HCT116 (cell line): ENCODE measurements around the gene CCL17. TPM values are rescaled to one million over a fixed set of nuclear protein-coding genes. Genes with fewer than 3 reads are reported as not detected.

ENCODE experiments used
- ATAC-seq: fragments of 200-7000 bp; cut with Tn5 transposase; 2 replicates; pipeline ENCODE4 v1.9.1; 2020; ENCODE audit warnings: mild to moderate bottlenecking, moderate library complexity
- BruUV-seq: library from RNA; stranded (reverse); fragments of 400-500 nt; replicated peaks from 2 replicates; lab custom pipeline; 2021; lab: Mats Ljungman, UMichigan
- CTCF ChIA-PET: fragments of 300-600 bp; sonication (Branson Sonifier 250); formaldehyde crosslinking; loops from one replicate; lab custom pipeline; 2021; ENCODE audit warnings: antibody characterized with exemption; lab: Charles Lee
- POLR2A ChIA-PET: fragments of 300-600, 350-600 bp; sonication (Branson Sonifier 250); formaldehyde crosslinking; loops from one replicate; lab custom pipeline; 2021; ENCODE audit warnings: antibody characterized with exemption; lab: Charles Lee
- RAD21 ChIA-PET, 2 experiments: fragments of 300-600 bp; sonication (Branson Sonifier 250); formaldehyde crosslinking; loops; one replicate each; lab custom pipeline; 2023; ENCODE audit warnings: low total read pairs in 2 of 2; ENCODE audit not compliant: uncharacterized antibody in 2 of 2, unreplicated experiment in 2 of 2, low non-redundant PET in 1 of 2; lab: Charles Lee
- DNase-seq: peaks from one replicate; pipeline ENCODE4 v3.0.0-alpha.2; 2010; ENCODE audit warnings: low read depth, low spot score
- H2AFZ ChIP-seq: fragments of 200-600 bp; shearing (Covaris generic), sonication (generic); 2 replicates; pipeline ENCODE4 v1.6.1; 2017; ENCODE audit warnings: low read depth, mixed run types, mixed read lengths, antibody characterized with exemption, low read length; ENCODE audit not compliant: poor library complexity, severe bottlenecking
- H3K27ac ChIP-seq: 2 replicates; pipeline ENCODE4 v1.5.1; 2012; ENCODE audit warnings: low read depth, low read length
- H3K27me3 ChIP-seq: fragments of 200-600 bp; sonication (generic); 2 replicates; pipeline ENCODE4 v1.6.1; 2016; ENCODE audit warnings: mixed run types, low read length, mixed read lengths; ENCODE audit not compliant: insufficient read depth
- H3K36me3 ChIP-seq, 2 experiments: fragments of 200-500 bp in 1 of 2; fragments of 200-600 bp in 1 of 2; sonication (Bioruptor generic) in 1 of 2; sonication (generic) in 1 of 2; 2 replicates each; pipeline versions ENCODE4 v1.5.1 to v1.6.1; 2014 to 2016; ENCODE audit warnings: low read length in 2 of 2, inconsistent platforms in 1 of 2, mixed read lengths in 1 of 2, mixed run types in 1 of 2; ENCODE audit not compliant: insufficient read depth in 2 of 2, control insufficient read depth in 1 of 2
- H3K4me1 ChIP-seq, 2 experiments: fragments of 200-600 bp in 1 of 2; sonication (generic) in 1 of 2; 2 replicates each; pipeline versions ENCODE4 v1.5.1 to v1.6.1; 2012 to 2017; ENCODE audit warnings: low read length in 2 of 2, inconsistent platforms in 1 of 2, mild to moderate bottlenecking in 1 of 2, mixed read lengths in 1 of 2, mixed run types in 1 of 2, moderate library complexity in 1 of 2; ENCODE audit not compliant: insufficient read depth in 2 of 2, control insufficient read depth in 1 of 2
- H3K4me2 ChIP-seq: fragments of 200-600 bp; sonication (generic); 2 replicates; pipeline ENCODE4 v1.6.1; 2017; ENCODE audit warnings: mixed run types, low read length, mixed read lengths
- H3K4me3 ChIP-seq, 2 experiments: fragments of 200-600 bp in 1 of 2; sonication (generic) in 1 of 2; replicated peaks in 1 of 2; 2 replicates each; pipeline ENCODE4 v1.5.1; 2011 to 2016; ENCODE audit warnings: low read length in 2 of 2, control low read depth in 1 of 2, low read depth in 1 of 2, mild to moderate bottlenecking in 1 of 2, mixed read lengths in 1 of 2, mixed run types in 1 of 2
- H3K79me2 ChIP-seq: fragments of 200-600 bp; sonication (generic); 2 replicates; pipeline ENCODE4 v1.6.1; 2017; ENCODE audit warnings: mild to moderate bottlenecking, mixed run types, low read length, moderate library complexity, mixed read lengths; ENCODE audit not compliant: insufficient read depth
- H3K9ac ChIP-seq: fragments of 200-600 bp; sonication (generic); 2 replicates; pipeline ENCODE4 v1.6.1; 2016; ENCODE audit warnings: low read length, mixed read lengths
- H3K9me2 ChIP-seq: fragments of 200-600 bp; sonication (generic), shearing (Covaris generic); 2 replicates; pipeline ENCODE4 v1.6.1; 2017; ENCODE audit warnings: mixed run types, mild to moderate bottlenecking, moderate library complexity; ENCODE audit not compliant: insufficient read depth
- H3K9me3 ChIP-seq, 2 experiments: fragments of 200-500 bp in 1 of 2; fragments of 200-600 bp in 1 of 2; sonication (Bioruptor generic) in 1 of 2; sonication (generic) in 1 of 2; 2 replicates each; pipeline ENCODE4 v1.6.1; 2014 to 2017; ENCODE audit warnings: low read length in 2 of 2, mixed read lengths in 2 of 2, inconsistent platforms in 1 of 2, low read depth in 1 of 2, mild to moderate bottlenecking in 1 of 2, mixed run types in 1 of 2, moderate library complexity in 1 of 2; ENCODE audit not compliant: control insufficient read depth in 1 of 2, insufficient read depth in 1 of 2
- H4K20me1 ChIP-seq: fragments of 200-600 bp; sonication (generic), shearing (Covaris generic); 2 replicates; pipeline ENCODE4 v1.6.1; 2017; ENCODE audit warnings: mixed run types, mild to moderate bottlenecking, moderate library complexity; ENCODE audit not compliant: insufficient read depth
- ATF3 ChIP-seq: IDR thresholded peaks from 2 replicates; pipeline ENCODE4 v1.6.1; 2012
- CBX3 ChIP-seq: IDR thresholded peaks from 2 replicates; pipeline ENCODE4 v1.6.1; 2012; ENCODE audit warnings: low read depth
- CEBPB ChIP-seq: IDR thresholded peaks from 2 replicates; pipeline ENCODE4 v1.6.1; 2012; ENCODE audit warnings: low read depth
- CTCF ChIP-seq, 3 experiments: fragments of 200-600 bp in 1 of 3; sonication (generic) in 1 of 3; IDR thresholded peaks in 2 of 3; conservative IDR thresholded peaks in 1 of 3; 2 replicates each; pipeline ENCODE4 v1.5.1; 2012 to 2017; ENCODE audit warnings: low read depth in 2 of 3, low read length in 2 of 3, antibody characterized with exemption in 1 of 3, borderline replicate concordance in 1 of 3, control low read depth in 1 of 3, mild to moderate bottlenecking in 1 of 3, mixed read lengths in 1 of 3, mixed run types in 1 of 3, moderate library complexity in 1 of 3; ENCODE audit not compliant: insufficient read depth in 1 of 3
- ELF1 ChIP-seq: IDR thresholded peaks from 2 replicates; pipeline ENCODE4 v1.6.1; 2012; ENCODE audit warnings: low read depth, borderline replicate concordance
- FOSL1 ChIP-seq: IDR thresholded peaks from 2 replicates; pipeline ENCODE4 v1.6.1; 2012; ENCODE audit warnings: low read depth
- MAX ChIP-seq: IDR thresholded peaks from 2 replicates; pipeline ENCODE4 v1.6.1; 2012
- REST ChIP-seq: IDR thresholded peaks from 2 replicates; pipeline ENCODE4 v1.6.1; 2012; ENCODE audit warnings: low read depth
- SIN3A ChIP-seq: IDR thresholded peaks from 2 replicates; pipeline ENCODE4 v1.6.1; 2012; ENCODE audit warnings: low read depth
- SRF ChIP-seq: IDR thresholded peaks from 2 replicates; pipeline ENCODE4 v1.6.1; 2012; ENCODE audit warnings: low read depth
- YY1 ChIP-seq: IDR thresholded peaks from 2 replicates; pipeline ENCODE4 v1.6.1; 2011; ENCODE audit warnings: low read length, low read depth, moderate library complexity, mild to moderate bottlenecking; ENCODE audit not compliant: insufficient replicate concordance; ENCODE audit errors: extremely low read depth
- ZFX ChIP-seq: fragments of 450-650 bp; IDR thresholded peaks from 2 replicates; pipeline ENCODE4 v1.6.1; 2017
- ZNF274 ChIP-seq: fragments of 200-500 bp; sonication (Bioruptor generic); IDR thresholded peaks from 2 replicates; pipeline ENCODE4 v1.6.1; 2014; ENCODE audit warnings: mild to moderate bottlenecking, low read depth, low read length, inconsistent platforms
- intact Hi-C: fragments of 100-400 bp; cut with micrococcal nuclease; formaldehyde crosslinking; loops from 2 replicates; pipeline ENCODE4 v1.10.0; 2022
- total RNA-seq: library from RNA; stranded (reverse); gene quantifications from one replicate; pipeline ENCODE4 v1.2.1, GENCODE V29; 2021; ENCODE audit not compliant: unreplicated experiment

The CCL17 gene
- total RNA-seq, 1 experiment from 2014 or later: not detected

- no peaks in the 10 kb centered on the region for H3K79me2 ChIP-seq
- H3K4me3 ChIP-seq: no peak overlapping the region
- H3K27me3 ChIP-seq: no peaks in the 10 kb centered on the region
- no peaks in the 10 kb centered on the region for H3K9me3 ChIP-seq
- H2AFZ ChIP-seq: no peak overlapping the region
- H3K27ac ChIP-seq: no peak overlapping the region
- CTCF ChIA-PET: no interaction called here
- no peak overlapping the region for H3K4me2 ChIP-seq
- no peak for DNase-seq
- H3K4me1 ChIP-seq: peaks cover 13 to 23% of the 10 kb centered on the region in 2 experiments; a peak in 3 of 4 replicates
- TF ChIP-seq SIN3A: no peak
- TF ChIP-seq SRF: no peak
- no peak for TF ChIP-seq MAX
- TF ChIP-seq FOSL1: no peak
- no peak for TF ChIP-seq CTCF (IDR thresholded peaks at IDR 0.05 in 2 of 3, conservative IDR thresholded peaks at IDR 0.05 in 1 of 3; ENCODE audit: borderline replicate concordance in 1 of 3, insufficient read depth in 1 of 3, low read depth in 2 of 3, low read length in 2 of 3)
- no peak for TF ChIP-seq ZNF274
- no peak for TF ChIP-seq ATF3
- no peak for TF ChIP-seq ZFX
- TF ChIP-seq REST: no peak
- TF ChIP-seq ELF1: no peak
- TF ChIP-seq CBX3: no peak
- no peak for TF ChIP-seq YY1
- no peak for TF ChIP-seq CEBPB
- TF ChIP-seq, all 23 proteins: peak for 0
- BruUV-seq: no TSS peak
- Histone ChIP-seq H3K9me2 (no peaks in the 10 kb centered on the region), H3K36me3 (no peaks in the 10 kb centered on the region), H4K20me1 (no peaks in the 10 kb centered on the region), H3K9ac (no peak overlapping the region)
- no peak for ATAC-seq
- intact Hi-C loops: no loop called here
- POLR2A ChIA-PET: no interaction called here
- RAD21 ChIA-PET: no interaction called here
Observed at GRCh38 chr16:57413733-57414132, 9.2 kb downstream of the CCL17 start.
